HCT116 (cell line): ENCODE data around the gene DTD1. TPM values are rescaled to one million over a fixed set of nuclear protein-coding genes. Genes with fewer than 3 reads are reported as not detected.

Experiments used
- ATAC-seq: fragments of 200-7000 bp; cut with Tn5 transposase; 2 replicates; pipeline ENCODE4 v1.9.1; 2020; ENCODE audit warnings: mild to moderate bottlenecking, moderate library complexity
- BruUV-seq: library from RNA; stranded (reverse); fragments of 400-500 nt; replicated peaks from 2 replicates; lab custom pipeline; 2021; lab: Mats Ljungman, UMichigan
- CTCF ChIA-PET: fragments of 300-600 bp; sonication (Branson Sonifier 250); formaldehyde crosslinking; loops from one replicate; lab custom pipeline; 2021; ENCODE audit warnings: antibody characterized with exemption; lab: Charles Lee
- POLR2A ChIA-PET: fragments of 300-600, 350-600 bp; sonication (Branson Sonifier 250); formaldehyde crosslinking; loops from one replicate; lab custom pipeline; 2021; ENCODE audit warnings: antibody characterized with exemption; lab: Charles Lee
- RAD21 ChIA-PET, 2 experiments: fragments of 300-600 bp; sonication (Branson Sonifier 250); formaldehyde crosslinking; loops; one replicate each; lab custom pipeline; 2023; ENCODE audit warnings: low total read pairs in 2 of 2; ENCODE audit not compliant: uncharacterized antibody in 2 of 2, unreplicated experiment in 2 of 2, low non-redundant PET in 1 of 2; lab: Charles Lee
- DNase-seq: peaks from one replicate; pipeline ENCODE4 v3.0.0-alpha.2; 2010; ENCODE audit warnings: low read depth, low spot score
- H2AFZ ChIP-seq: fragments of 200-600 bp; shearing (Covaris generic), sonication (generic); 2 replicates; pipeline ENCODE4 v1.6.1; 2017; ENCODE audit warnings: low read depth, mixed run types, mixed read lengths, antibody characterized with exemption, low read length; ENCODE audit not compliant: poor library complexity, severe bottlenecking
- H3K27ac ChIP-seq: 2 replicates; pipeline ENCODE4 v1.5.1; 2012; ENCODE audit warnings: low read depth, low read length
- H3K27me3 ChIP-seq: fragments of 200-600 bp; sonication (generic); 2 replicates; pipeline ENCODE4 v1.6.1; 2016; ENCODE audit warnings: mixed run types, low read length, mixed read lengths; ENCODE audit not compliant: insufficient read depth
- H3K36me3 ChIP-seq, 2 experiments: fragments of 200-500 bp in 1 of 2; fragments of 200-600 bp in 1 of 2; sonication (Bioruptor generic) in 1 of 2; sonication (generic) in 1 of 2; 2 replicates each; pipeline versions ENCODE4 v1.5.1 to v1.6.1; 2014 to 2016; ENCODE audit warnings: low read length in 2 of 2, inconsistent platforms in 1 of 2, mixed read lengths in 1 of 2, mixed run types in 1 of 2; ENCODE audit not compliant: insufficient read depth in 2 of 2, control insufficient read depth in 1 of 2
- H3K4me1 ChIP-seq, 2 experiments: fragments of 200-600 bp in 1 of 2; sonication (generic) in 1 of 2; 2 replicates each; pipeline versions ENCODE4 v1.5.1 to v1.6.1; 2012 to 2017; ENCODE audit warnings: low read length in 2 of 2, inconsistent platforms in 1 of 2, mild to moderate bottlenecking in 1 of 2, mixed read lengths in 1 of 2, mixed run types in 1 of 2, moderate library complexity in 1 of 2; ENCODE audit not compliant: insufficient read depth in 2 of 2, control insufficient read depth in 1 of 2
- H3K4me2 ChIP-seq: fragments of 200-600 bp; sonication (generic); 2 replicates; pipeline ENCODE4 v1.6.1; 2017; ENCODE audit warnings: mixed run types, low read length, mixed read lengths
- H3K4me3 ChIP-seq, 2 experiments: fragments of 200-600 bp in 1 of 2; sonication (generic) in 1 of 2; replicated peaks in 1 of 2; 2 replicates each; pipeline ENCODE4 v1.5.1; 2011 to 2016; ENCODE audit warnings: low read length in 2 of 2, control low read depth in 1 of 2, low read depth in 1 of 2, mild to moderate bottlenecking in 1 of 2, mixed read lengths in 1 of 2, mixed run types in 1 of 2
- H3K79me2 ChIP-seq: fragments of 200-600 bp; sonication (generic); 2 replicates; pipeline ENCODE4 v1.6.1; 2017; ENCODE audit warnings: mild to moderate bottlenecking, mixed run types, low read length, moderate library complexity, mixed read lengths; ENCODE audit not compliant: insufficient read depth
- H3K9ac ChIP-seq: fragments of 200-600 bp; sonication (generic); 2 replicates; pipeline ENCODE4 v1.6.1; 2016; ENCODE audit warnings: low read length, mixed read lengths
- H3K9me2 ChIP-seq: fragments of 200-600 bp; sonication (generic), shearing (Covaris generic); 2 replicates; pipeline ENCODE4 v1.6.1; 2017; ENCODE audit warnings: mixed run types, mild to moderate bottlenecking, moderate library complexity; ENCODE audit not compliant: insufficient read depth
- H3K9me3 ChIP-seq, 2 experiments: fragments of 200-500 bp in 1 of 2; fragments of 200-600 bp in 1 of 2; sonication (Bioruptor generic) in 1 of 2; sonication (generic) in 1 of 2; 2 replicates each; pipeline ENCODE4 v1.6.1; 2014 to 2017; ENCODE audit warnings: low read length in 2 of 2, mixed read lengths in 2 of 2, inconsistent platforms in 1 of 2, low read depth in 1 of 2, mild to moderate bottlenecking in 1 of 2, mixed run types in 1 of 2, moderate library complexity in 1 of 2; ENCODE audit not compliant: control insufficient read depth in 1 of 2, insufficient read depth in 1 of 2
- H4K20me1 ChIP-seq: fragments of 200-600 bp; sonication (generic), shearing (Covaris generic); 2 replicates; pipeline ENCODE4 v1.6.1; 2017; ENCODE audit warnings: mixed run types, mild to moderate bottlenecking, moderate library complexity; ENCODE audit not compliant: insufficient read depth
- CBX3 ChIP-seq: IDR thresholded peaks from 2 replicates; pipeline ENCODE4 v1.6.1; 2012; ENCODE audit warnings: low read depth
- CEBPB ChIP-seq: IDR thresholded peaks from 2 replicates; pipeline ENCODE4 v1.6.1; 2012; ENCODE audit warnings: low read depth
- EGR1 ChIP-seq: IDR thresholded peaks from 2 replicates; pipeline ENCODE4 v1.6.1; 2012; ENCODE audit warnings: low read depth
- ELF1 ChIP-seq: IDR thresholded peaks from 2 replicates; pipeline ENCODE4 v1.6.1; 2012; ENCODE audit warnings: low read depth, borderline replicate concordance
- EZH2 ChIP-seq: fragments of 200-600 bp; sonication (generic); IDR thresholded peaks from 2 replicates; pipeline ENCODE4 v1.6.1; 2017; ENCODE audit warnings: antibody characterized with exemption, mixed run types
- EZH2phosphoT487 ChIP-seq: fragments of 200-600 bp; IDR thresholded peaks from 2 replicates; pipeline ENCODE4 v1.6.1; 2018; ENCODE audit warnings: antibody characterized with exemption, borderline replicate concordance
- FOSL1 ChIP-seq: IDR thresholded peaks from 2 replicates; pipeline ENCODE4 v1.6.1; 2012; ENCODE audit warnings: low read depth
- JUND ChIP-seq: IDR thresholded peaks from 2 replicates; pipeline ENCODE4 v1.6.1; 2012
- POLR2AphosphoS5 ChIP-seq: IDR thresholded peaks from 2 replicates; pipeline ENCODE4 v1.6.1; 2011; ENCODE audit warnings: mild to moderate bottlenecking, low read depth, low read length, moderate library complexity
- RAD21 ChIP-seq: IDR thresholded peaks from 2 replicates; pipeline ENCODE4 v1.6.1; 2012; ENCODE audit warnings: low read depth, mild to moderate bottlenecking
- SIN3A ChIP-seq: IDR thresholded peaks from 2 replicates; pipeline ENCODE4 v1.6.1; 2012; ENCODE audit warnings: low read depth
- SP1 ChIP-seq: IDR thresholded peaks from 2 replicates; pipeline ENCODE4 v1.6.1; 2012; ENCODE audit warnings: low read depth
- SRF ChIP-seq: IDR thresholded peaks from 2 replicates; pipeline ENCODE4 v1.6.1; 2012; ENCODE audit warnings: low read depth
- TCF7L2 ChIP-seq: IDR thresholded peaks from 2 replicates; pipeline ENCODE4 v1.7.0; 2011; ENCODE audit warnings: borderline replicate concordance, inconsistent platforms; ENCODE audit not compliant: insufficient read depth, insufficient read length; ENCODE audit errors: extremely low read depth
- YY1 ChIP-seq: IDR thresholded peaks from 2 replicates; pipeline ENCODE4 v1.6.1; 2011; ENCODE audit warnings: low read length, low read depth, moderate library complexity, mild to moderate bottlenecking; ENCODE audit not compliant: insufficient replicate concordance; ENCODE audit errors: extremely low read depth
- ZFX ChIP-seq: fragments of 450-650 bp; IDR thresholded peaks from 2 replicates; pipeline ENCODE4 v1.6.1; 2017
- ZNF274 ChIP-seq: fragments of 200-500 bp; sonication (Bioruptor generic); IDR thresholded peaks from 2 replicates; pipeline ENCODE4 v1.6.1; 2014; ENCODE audit warnings: mild to moderate bottlenecking, low read depth, low read length, inconsistent platforms
- intact Hi-C: fragments of 100-400 bp; cut with micrococcal nuclease; formaldehyde crosslinking; loops from 2 replicates; pipeline ENCODE4 v1.10.0; 2022
- total RNA-seq: library from RNA; stranded (reverse); gene quantifications from one replicate; pipeline ENCODE4 v1.2.1, GENCODE V29; 2021; ENCODE audit not compliant: unreplicated experiment
- TF ChIP-seq, protein P1 (sequence below): IDR thresholded peaks from 2 replicates; pipeline ENCODE4 v1.6.1; 2012
- TF ChIP-seq, protein P2 (sequence below): IDR thresholded peaks from 2 replicates; pipeline ENCODE4 v1.6.1; 2012
- TF ChIP-seq, protein P3 (sequence below): IDR thresholded peaks from 2 replicates; pipeline ENCODE4 v1.6.1; 2012; ENCODE audit warnings: low read depth

DTD1 gene
- total RNA-seq, 1 experiment from 2014 or later: 54.5 TPM

DNA sequence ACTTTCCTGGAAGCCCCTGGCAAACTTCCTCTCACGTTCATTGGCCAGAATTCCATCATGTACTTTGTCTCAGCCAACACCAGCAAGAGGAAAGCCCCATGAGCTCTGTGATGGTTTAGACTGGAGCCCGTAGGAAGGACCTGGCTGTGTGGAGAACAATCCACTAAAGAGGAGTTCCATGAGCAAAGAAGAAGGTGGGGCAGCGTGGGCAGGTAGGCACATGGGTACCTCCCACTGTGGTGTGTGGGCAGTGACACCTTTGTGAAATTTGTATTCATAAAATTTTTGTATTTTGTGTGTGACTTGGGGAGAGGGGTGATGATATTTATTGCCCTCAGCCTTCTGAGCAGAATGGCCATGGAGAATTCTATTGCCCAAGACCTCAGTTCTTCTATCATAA, 136.2 kb downstream of the DTD1 start (continued):
- TF ChIP-seq EGR1: no peak
- no peak for TF ChIP-seq SIN3A
- no peak for TF ChIP-seq POLR2AphosphoS5
- TF ChIP-seq, protein P1, sequence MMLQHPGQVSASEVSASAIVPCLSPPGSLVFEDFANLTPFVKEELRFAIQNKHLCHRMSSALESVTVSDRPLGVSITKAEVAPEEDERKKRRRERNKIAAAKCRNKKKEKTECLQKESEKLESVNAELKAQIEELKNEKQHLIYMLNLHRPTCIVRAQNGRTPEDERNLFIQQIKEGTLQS: no peak
- no peak for TF ChIP-seq JUND
- no peak for TF ChIP-seq YY1
- no peak for TF ChIP-seq SRF
- no peak for TF ChIP-seq CBX3
- TF ChIP-seq ELF1: no peak
- no peak for TF ChIP-seq RAD21
- TF ChIP-seq EZH2: no peak
- TF ChIP-seq CEBPB: no peak
- TF ChIP-seq TCF7L2: no peak

DNA sequence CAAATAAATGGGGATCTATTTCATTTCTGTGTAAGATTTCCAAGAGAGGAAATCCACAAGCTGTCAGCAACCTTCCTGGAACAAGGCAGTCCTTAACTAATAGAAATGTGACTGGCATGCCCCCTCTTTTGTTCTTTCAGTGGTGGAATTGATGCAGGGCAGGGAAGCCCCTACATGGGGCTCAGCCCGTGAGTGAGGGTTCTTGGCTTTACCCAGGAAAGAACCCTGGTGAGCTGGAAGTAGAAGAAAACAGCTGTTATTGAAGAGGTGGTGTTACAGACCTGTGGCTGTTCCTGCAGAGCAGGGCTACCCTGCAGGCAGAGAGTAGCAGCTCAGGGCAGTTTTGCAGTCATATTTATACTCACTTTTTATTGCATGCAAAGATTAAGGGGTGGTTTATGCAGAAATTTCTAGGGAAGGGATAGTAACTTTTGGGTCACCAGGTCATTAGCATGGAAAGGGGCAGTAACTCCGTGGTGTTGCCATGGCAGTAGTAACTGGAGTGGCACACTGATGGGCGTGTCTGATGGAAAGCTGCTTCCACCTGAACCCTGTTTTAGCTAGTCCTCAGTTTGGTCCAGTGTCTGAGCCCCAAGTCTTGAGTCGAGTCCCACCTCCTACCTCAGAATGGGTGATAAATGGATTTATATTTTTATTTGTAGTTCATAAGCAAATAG, 137.1 kb downstream of the DTD1 start:
- POLR2A ChIA-PET: no interaction called here
- Histone ChIP-seq H3K4me1 (no peaks in the 10 kb centered on the region), H3K9ac (no peak overlapping the region), H3K79me2 (no peaks in the 10 kb centered on the region), H3K4me3 (no peak overlapping the region), H3K9me2 (no peaks in the 10 kb centered on the region), H4K20me1 (no peaks in the 10 kb centered on the region), H3K27ac (no peak overlapping the region), H3K27me3 (no peaks in the 10 kb centered on the region), H3K4me2 (no peak overlapping the region), H3K36me3 (no peaks in the 10 kb centered on the region), H2AFZ (no peak overlapping the region), H3K9me3 (no peaks in the 10 kb centered on the region)
- CTCF ChIA-PET: no interaction called here
- ATAC-seq (no peak), DNase-seq (no peak)
- RAD21 ChIA-PET: no interaction called here
- no TSS peak for BruUV-seq
- intact Hi-C loops: no loop called here
- TF ChIP-seq JUND (no peak), ZFX (no peak), YY1 (no peak), ZNF274 (no peak), TCF7L2 (no peak), RAD21 (no peak), POLR2AphosphoS5 (no peak), FOSL1 (no peak), SP1 (no peak), CEBPB (no peak), EZH2phosphoT487 (no peak), SRF (no peak), CBX3 (no peak)
- TF ChIP-seq, protein P2, sequence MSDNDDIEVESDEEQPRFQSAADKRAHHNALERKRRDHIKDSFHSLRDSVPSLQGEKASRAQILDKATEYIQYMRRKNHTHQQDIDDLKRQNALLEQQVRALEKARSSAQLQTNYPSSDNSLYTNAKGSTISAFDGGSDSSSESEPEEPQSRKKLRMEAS: no peak
- TF ChIP-seq, protein P3, sequence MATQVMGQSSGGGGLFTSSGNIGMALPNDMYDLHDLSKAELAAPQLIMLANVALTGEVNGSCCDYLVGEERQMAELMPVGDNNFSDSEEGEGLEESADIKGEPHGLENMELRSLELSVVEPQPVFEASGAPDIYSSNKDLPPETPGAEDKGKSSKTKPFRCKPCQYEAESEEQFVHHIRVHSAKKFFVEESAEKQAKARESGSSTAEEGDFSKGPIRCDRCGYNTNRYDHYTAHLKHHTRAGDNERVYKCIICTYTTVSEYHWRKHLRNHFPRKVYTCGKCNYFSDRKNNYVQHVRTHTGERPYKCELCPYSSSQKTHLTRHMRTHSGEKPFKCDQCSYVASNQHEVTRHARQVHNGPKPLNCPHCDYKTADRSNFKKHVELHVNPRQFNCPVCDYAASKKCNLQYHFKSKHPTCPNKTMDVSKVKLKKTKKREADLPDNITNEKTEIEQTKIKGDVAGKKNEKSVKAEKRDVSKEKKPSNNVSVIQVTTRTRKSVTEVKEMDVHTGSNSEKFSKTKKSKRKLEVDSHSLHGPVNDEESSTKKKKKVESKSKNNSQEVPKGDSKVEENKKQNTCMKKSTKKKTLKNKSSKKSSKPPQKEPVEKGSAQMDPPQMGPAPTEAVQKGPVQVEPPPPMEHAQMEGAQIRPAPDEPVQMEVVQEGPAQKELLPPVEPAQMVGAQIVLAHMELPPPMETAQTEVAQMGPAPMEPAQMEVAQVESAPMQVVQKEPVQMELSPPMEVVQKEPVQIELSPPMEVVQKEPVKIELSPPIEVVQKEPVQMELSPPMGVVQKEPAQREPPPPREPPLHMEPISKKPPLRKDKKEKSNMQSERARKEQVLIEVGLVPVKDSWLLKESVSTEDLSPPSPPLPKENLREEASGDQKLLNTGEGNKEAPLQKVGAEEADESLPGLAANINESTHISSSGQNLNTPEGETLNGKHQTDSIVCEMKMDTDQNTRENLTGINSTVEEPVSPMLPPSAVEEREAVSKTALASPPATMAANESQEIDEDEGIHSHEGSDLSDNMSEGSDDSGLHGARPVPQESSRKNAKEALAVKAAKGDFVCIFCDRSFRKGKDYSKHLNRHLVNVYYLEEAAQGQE: no peak
- TF ChIP-seq, protein P1: no peak
